Heart left ventricle (tissue), 13 donors: ENCODE data around the gene CFAP299.

ENCODE experiments used
- POLR2A ChIP-seq, 2 donors: fragments of 450-650 bp; IDR thresholded peaks; one replicate each; pipeline ENCODE4 v1.6.1; 2017; ENCODE audit warnings: antibody characterized with exemption in 2 of 2, mild to moderate bottlenecking in 2 of 2, moderate library complexity in 2 of 2
- TF ChIP-seq, protein P1 (sequence below), 12 donors: fragments of 200-600 bp; sonication (generic) in 4 of 12; IDR thresholded peaks; one replicate each; pipeline versions ENCODE4 v1.5.0 to v1.8.0; 2018 to 2022; ENCODE audit warnings: antibody characterized with exemption in 12 of 12, mild to moderate bottlenecking in 5 of 12
- donor health status: ischemic (EF 13 %, LVEDD 7.1; RV severe dilation, severe dysfunction).
- donor health status: DM: no; HTN: yes; CAD: no.
- donor health status: DM: no; HTN: no; CAD: no.
- donor health status: ischemic (EF 25% LVEDD 6.9; RV normal size, moderate dysfunction).
- donor health status: ischemic (EF 25% LVEDD 5.7; RV mildly dilated, moderate dysfunction).
- donor health status: ischemic (EF 35%, LVEDD 5.7; RV mildly dilated, moderate dysfunction).
- donor health status: nonischemic (EF 11% LVEDD 7.7; RV severe dilation, severe dysfunction).
- donor health status: DM: yes; HTN: yes; CAD: no.
- donor health status: PGD.
- donor health status: ischemic (EF 29% LVEDD 5.4; RV normal size, mild dysfunction).
- donor health status: nonischemic (EF 23%, LVEDD 6.1; RV moderate dilation, normal function).

DNA sequence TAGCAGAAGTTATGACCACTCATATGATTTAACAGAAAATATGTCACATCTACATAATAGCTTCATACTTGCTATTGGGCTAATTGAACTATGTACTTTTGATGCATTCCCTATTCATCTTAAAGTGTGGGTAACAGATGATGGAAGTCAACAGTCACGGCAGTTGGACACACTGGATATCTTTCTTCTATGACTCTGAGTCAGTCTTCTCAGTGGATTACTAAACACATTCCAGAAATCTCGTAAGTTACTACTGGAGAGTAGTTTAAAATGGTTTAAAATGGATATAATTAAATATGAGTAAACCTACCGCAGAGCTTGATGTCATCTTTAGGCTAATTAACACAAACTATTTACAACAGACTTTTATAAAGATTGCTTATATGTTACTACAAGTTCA is 30.1 kb upstream of the CFAP299 start:
- TF ChIP-seq, protein P1, sequence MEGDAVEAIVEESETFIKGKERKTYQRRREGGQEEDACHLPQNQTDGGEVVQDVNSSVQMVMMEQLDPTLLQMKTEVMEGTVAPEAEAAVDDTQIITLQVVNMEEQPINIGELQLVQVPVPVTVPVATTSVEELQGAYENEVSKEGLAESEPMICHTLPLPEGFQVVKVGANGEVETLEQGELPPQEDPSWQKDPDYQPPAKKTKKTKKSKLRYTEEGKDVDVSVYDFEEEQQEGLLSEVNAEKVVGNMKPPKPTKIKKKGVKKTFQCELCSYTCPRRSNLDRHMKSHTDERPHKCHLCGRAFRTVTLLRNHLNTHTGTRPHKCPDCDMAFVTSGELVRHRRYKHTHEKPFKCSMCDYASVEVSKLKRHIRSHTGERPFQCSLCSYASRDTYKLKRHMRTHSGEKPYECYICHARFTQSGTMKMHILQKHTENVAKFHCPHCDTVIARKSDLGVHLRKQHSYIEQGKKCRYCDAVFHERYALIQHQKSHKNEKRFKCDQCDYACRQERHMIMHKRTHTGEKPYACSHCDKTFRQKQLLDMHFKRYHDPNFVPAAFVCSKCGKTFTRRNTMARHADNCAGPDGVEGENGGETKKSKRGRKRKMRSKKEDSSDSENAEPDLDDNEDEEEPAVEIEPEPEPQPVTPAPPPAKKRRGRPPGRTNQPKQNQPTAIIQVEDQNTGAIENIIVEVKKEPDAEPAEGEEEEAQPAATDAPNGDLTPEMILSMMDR (IDR thresholded peaks at IDR 0.05), result no peak
- TF ChIP-seq POLR2A (IDR thresholded peaks at IDR 0.05), result no peak
